HepG2 (cell line): Measurements from ENCODE around the gene GDPGP1. TPM values are rescaled to one million over a fixed set of nuclear protein-coding genes. Genes with fewer than 3 reads are reported as not detected.

ENCODE experiments used
- ATF7-NPFF ChIP-seq: sonication (generic); formaldehyde crosslinking; IDR thresholded peaks from 2 replicates; pipeline ENCODE4 v1.8.1; 2023; ENCODE audit warnings: mild to moderate bottlenecking, low read depth, missing genetic modification reagents, moderate library complexity
- BRD4 ChIP-seq: sonication (generic); formaldehyde crosslinking; IDR thresholded peaks from 2 replicates; pipeline ENCODE4 v1.4.0; 2020; ENCODE audit warnings: missing genetic modification reagents
- FOXA3 ChIP-seq: IDR thresholded peaks from 2 replicates; pipeline ENCODE4 v1.6.1; 2016; ENCODE audit warnings: missing genetic modification reagents, missing compliant biosample characterization
- FOXC1 ChIP-seq: sonication (generic); formaldehyde crosslinking; IDR thresholded peaks from 2 replicates; pipeline ENCODE4 v1.8.0; 2022; ENCODE audit warnings: mild to moderate bottlenecking, missing genetic modification reagents, borderline replicate concordance
- JUNB ChIP-seq: sonication (generic); formaldehyde crosslinking; IDR thresholded peaks from 2 replicates; pipeline ENCODE4 v1.8.0; 2022; ENCODE audit warnings: missing genetic modification reagents, mild to moderate bottlenecking, borderline replicate concordance
- RBM22 ChIP-seq: fragments of 200-400 bp; formaldehyde crosslinking; optimal IDR thresholded peaks from 2 replicates; pipeline ENCODE3; 2017; ENCODE audit warnings: mild to moderate bottlenecking, low read length, moderate library complexity
- TFDP1 ChIP-seq: IDR thresholded peaks from 2 replicates; pipeline ENCODE4 v1.6.1; 2016; ENCODE audit warnings: missing compliant biosample characterization, missing genetic modification reagents, borderline replicate concordance
- ZBTB38 ChIP-seq: sonication (generic); formaldehyde crosslinking; IDR thresholded peaks from 2 replicates; pipeline ENCODE4 v1.5.1; 2020; ENCODE audit warnings: mild to moderate bottlenecking, missing genetic modification reagents
- ZC3H13 ChIP-seq: sonication (generic); formaldehyde crosslinking; IDR thresholded peaks from 2 replicates; pipeline ENCODE4 v1.8.1; 2023; ENCODE audit warnings: mild to moderate bottlenecking, missing genetic modification reagents, moderate library complexity
- ZFP1 ChIP-seq: IDR thresholded peaks from 2 replicates; pipeline ENCODE4 v1.6.1; 2016
- ZNF136 ChIP-seq: sonication (generic); formaldehyde crosslinking; IDR thresholded peaks from 2 replicates; pipeline ENCODE4 v1.8.1; 2022; ENCODE audit warnings: low read depth, mild to moderate bottlenecking, moderate library complexity, missing genetic modification reagents
- ZNF547 ChIP-seq: sonication (generic); formaldehyde crosslinking; IDR thresholded peaks from 2 replicates; pipeline ENCODE4 v1.5.1; 2020; ENCODE audit warnings: mild to moderate bottlenecking, missing genetic modification reagents
- ZNF569 ChIP-seq: sonication (generic); formaldehyde crosslinking; IDR thresholded peaks from 2 replicates; pipeline ENCODE4 v1.5.0; 2020; ENCODE audit warnings: mild to moderate bottlenecking, missing genetic modification reagents, moderate library complexity, borderline replicate concordance
- ZNF607 ChIP-seq: sonication (generic); formaldehyde crosslinking; IDR thresholded peaks from 2 replicates; pipeline ENCODE4 v1.5.1; 2020; ENCODE audit warnings: missing genetic modification reagents, mild to moderate bottlenecking, borderline replicate concordance
- ZNF615 ChIP-seq: sonication (generic); formaldehyde crosslinking; IDR thresholded peaks from 2 replicates; pipeline ENCODE4 v1.5.0; 2020; ENCODE audit warnings: mild to moderate bottlenecking, missing genetic modification reagents, borderline replicate concordance
- polyA plus RNA-seq, 8 experiments: library from polyadenylated mRNA; depleted of rRNA in 3 of 8; stranded (reverse) in 7 of 8; unstranded in 1 of 8; fragments of >200 nt; fragmentation: Illumina TruSeq in 4 of 8; extraction: Trizol in 4 of 8; gene quantifications; 2 replicates each; pipeline versions ENCODE4 v1.2.1 to v1.2.3, GENCODE V29; 2011 to 2016; ENCODE audit warnings: low read depth in 4 of 8, missing spikeins in 1 of 8, mixed read lengths in 1 of 8; ENCODE audit not compliant: insufficient read depth in 1 of 8
- total RNA-seq, 5 experiments: library from RNA; depleted of rRNA; stranded (reverse); fragments of >200 nt; fragmentation: Illumina TruSeq; extraction: Trizol; gene quantifications; 2 replicates each; pipeline ENCODE4 v1.2.3, GENCODE V29; 2016; ENCODE audit warnings: low read depth in 1 of 5
- TF ChIP-seq, protein P1 (sequence below): sonication (generic); formaldehyde crosslinking; IDR thresholded peaks from 2 replicates; pipeline ENCODE4 v1.5.0; 2020; ENCODE audit warnings: mild to moderate bottlenecking, missing genetic modification reagents, borderline replicate concordance
- TF ChIP-seq, protein P2 (sequence below): sonication (generic); formaldehyde crosslinking; IDR thresholded peaks from 2 replicates; pipeline ENCODE4 v1.4.0; 2020; ENCODE audit warnings: missing genetic modification reagents
- TF ChIP-seq, protein P3 (sequence below): sonication (generic); formaldehyde crosslinking; IDR thresholded peaks from 2 replicates; pipeline ENCODE4 v1.4.0; 2020; ENCODE audit warnings: mild to moderate bottlenecking, missing genetic modification reagents
- TF ChIP-seq, protein P4 (sequence below): sonication (generic); formaldehyde crosslinking; IDR thresholded peaks from 2 replicates; pipeline ENCODE4 v1.5.0; 2020; ENCODE audit warnings: mild to moderate bottlenecking, missing genetic modification reagents

Gene GDPGP1
- total and polyA plus RNA-seq, 2 of the 13 experiments (the other 11 are each of a cell fraction or from before 2014, with no cell fraction given): 1.5 to 4.3 TPM

DNA sequence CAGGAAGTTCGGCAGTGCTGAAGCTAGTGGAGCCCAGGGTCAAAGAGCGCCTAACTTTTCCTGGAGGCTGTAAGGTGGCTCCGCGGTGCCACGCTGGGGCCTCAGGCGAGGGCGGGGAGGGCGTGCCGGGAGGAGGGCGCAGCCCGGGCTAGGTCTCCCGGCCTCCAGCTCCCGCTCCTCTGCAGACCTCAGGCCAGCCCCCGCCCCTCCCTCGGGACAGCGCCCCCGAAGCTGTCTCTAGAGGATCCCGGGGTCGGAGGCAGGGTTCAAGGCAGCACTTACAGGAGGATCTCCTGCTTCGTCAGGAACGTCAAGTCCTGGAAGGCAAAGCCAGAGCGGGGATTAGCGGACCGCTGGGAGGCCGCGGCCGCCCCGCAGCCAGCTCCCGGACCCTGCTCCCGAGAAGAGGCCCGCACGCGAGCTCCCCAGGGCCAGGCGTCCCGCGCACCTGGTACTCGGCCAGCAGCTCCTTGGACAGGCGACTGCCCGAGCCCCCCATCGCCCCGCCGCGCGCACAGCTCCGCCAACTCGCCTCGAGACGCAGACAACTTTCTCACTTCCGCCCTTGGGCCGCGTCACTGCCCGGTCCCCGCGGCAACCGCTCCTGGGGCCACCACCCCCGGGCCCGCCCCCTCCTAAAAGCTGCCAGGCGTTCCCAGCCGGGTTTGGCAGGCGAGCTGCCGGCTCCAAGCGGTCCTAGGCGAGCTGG, 468 bp upstream of the GDPGP1 start, which contains the start of gene CIB1 (continued):
- TF ChIP-seq, protein P1, sequence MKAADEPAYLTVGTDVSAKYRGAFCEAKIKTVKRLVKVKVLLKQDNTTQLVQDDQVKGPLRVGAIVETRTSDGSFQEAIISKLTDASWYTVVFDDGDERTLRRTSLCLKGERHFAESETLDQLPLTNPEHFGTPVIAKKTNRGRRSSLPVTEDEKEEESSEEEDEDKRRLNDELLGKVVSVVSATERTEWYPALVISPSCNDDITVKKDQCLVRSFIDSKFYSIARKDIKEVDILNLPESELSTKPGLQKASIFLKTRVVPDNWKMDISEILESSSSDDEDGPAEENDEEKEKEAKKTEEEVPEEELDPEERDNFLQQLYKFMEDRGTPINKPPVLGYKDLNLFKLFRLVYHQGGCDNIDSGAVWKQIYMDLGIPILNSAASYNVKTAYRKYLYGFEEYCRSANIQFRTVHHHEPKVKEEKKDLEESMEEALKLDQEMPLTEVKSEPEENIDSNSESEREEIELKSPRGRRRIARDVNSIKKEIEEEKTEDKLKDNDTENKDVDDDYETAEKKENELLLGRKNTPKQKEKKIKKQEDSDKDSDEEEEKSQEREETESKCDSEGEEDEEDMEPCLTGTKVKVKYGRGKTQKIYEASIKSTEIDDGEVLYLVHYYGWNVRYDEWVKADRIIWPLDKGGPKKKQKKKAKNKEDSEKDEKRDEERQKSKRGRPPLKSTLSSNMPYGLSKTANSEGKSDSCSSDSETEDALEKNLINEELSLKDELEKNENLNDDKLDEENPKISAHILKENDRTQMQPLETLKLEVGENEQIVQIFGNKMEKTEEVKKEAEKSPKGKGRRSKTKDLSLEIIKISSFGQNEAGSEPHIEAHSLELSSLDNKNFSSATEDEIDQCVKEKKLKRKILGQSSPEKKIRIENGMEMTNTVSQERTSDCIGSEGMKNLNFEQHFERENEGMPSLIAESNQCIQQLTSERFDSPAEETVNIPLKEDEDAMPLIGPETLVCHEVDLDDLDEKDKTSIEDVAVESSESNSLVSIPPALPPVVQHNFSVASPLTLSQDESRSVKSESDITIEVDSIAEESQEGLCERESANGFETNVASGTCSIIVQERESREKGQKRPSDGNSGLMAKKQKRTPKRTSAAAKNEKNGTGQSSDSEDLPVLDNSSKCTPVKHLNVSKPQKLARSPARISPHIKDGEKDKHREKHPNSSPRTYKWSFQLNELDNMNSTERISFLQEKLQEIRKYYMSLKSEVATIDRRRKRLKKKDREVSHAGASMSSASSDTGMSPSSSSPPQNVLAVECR (CRISPR knock-in tag): peak; percentile 96
- TF ChIP-seq ZBTB38 (CRISPR knock-in tag) (0 out of 2 replicates have a peak, but pooled peaks have one; percentile 12), FOXA3 (CRISPR knock-in tag) (peak; percentile 15; the same call in 1 of the 2 replicates), ATF7-NPFF (CRISPR knock-in tag) (no peak), RBM22 (no peak), ZNF136 (CRISPR knock-in tag) (peak; percentile 60; the same call in 1 of the 2 replicates), ZC3H13 (CRISPR knock-in tag) (no peak), BRD4 (CRISPR knock-in tag) (no peak), ZNF607 (CRISPR knock-in tag) (peak; percentile 65; the same call in 1 of the 2 replicates), ZFP1 (CRISPR knock-in tag) (no peak), ZNF547 (CRISPR knock-in tag) (0 out of 2 replicates have a peak, but pooled peaks have one; percentile 14), ZNF569 (CRISPR knock-in tag) (no peak), JUNB (CRISPR knock-in tag) (no peak), TFDP1 (CRISPR knock-in tag) (peak; percentile 65; the same call in 1 of the 2 replicates), ZNF615 (CRISPR knock-in tag) (no peak), FOXC1 (CRISPR knock-in tag) (peak; percentile 55)
- TF ChIP-seq, protein P2, sequence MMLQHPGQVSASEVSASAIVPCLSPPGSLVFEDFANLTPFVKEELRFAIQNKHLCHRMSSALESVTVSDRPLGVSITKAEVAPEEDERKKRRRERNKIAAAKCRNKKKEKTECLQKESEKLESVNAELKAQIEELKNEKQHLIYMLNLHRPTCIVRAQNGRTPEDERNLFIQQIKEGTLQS (CRISPR knock-in tag): peak; percentile 7; the same call in 1 of the 2 replicates
- TF ChIP-seq, protein P3, sequence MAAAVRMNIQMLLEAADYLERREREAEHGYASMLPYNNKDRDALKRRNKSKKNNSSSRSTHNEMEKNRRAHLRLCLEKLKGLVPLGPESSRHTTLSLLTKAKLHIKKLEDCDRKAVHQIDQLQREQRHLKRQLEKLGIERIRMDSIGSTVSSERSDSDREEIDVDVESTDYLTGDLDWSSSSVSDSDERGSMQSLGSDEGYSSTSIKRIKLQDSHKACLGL (CRISPR knock-in tag): peak; percentile 81; the same call in 1 of the 2 replicates
- TF ChIP-seq, protein P4, sequence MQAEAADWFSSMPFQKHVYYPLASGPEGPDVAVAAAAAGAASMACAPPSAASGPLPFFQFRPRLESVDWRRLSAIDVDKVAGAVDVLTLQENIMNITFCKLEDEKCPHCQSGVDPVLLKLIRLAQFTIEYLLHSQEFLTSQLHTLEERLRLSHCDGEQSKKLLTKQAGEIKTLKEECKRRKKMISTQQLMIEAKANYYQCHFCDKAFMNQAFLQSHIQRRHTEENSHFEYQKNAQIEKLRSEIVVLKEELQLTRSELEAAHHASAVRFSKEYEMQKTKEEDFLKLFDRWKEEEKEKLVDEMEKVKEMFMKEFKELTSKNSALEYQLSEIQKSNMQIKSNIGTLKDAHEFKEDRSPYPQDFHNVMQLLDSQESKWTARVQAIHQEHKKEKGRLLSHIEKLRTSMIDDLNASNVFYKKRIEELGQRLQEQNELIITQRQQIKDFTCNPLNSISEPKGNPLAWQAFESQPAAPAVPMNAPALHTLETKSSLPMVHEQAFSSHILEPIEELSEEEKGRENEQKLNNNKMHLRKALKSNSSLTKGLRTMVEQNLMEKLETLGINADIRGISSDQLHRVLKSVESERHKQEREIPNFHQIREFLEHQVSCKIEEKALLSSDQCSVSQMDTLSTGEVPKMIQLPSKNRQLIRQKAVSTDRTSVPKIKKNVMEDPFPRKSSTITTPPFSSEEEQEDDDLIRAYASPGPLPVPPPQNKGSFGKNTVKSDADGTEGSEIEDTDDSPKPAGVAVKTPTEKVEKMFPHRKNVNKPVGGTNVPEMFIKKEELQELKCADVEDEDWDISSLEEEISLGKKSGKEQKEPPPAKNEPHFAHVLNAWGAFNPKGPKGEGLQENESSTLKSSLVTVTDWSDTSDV (CRISPR knock-in tag): peak; percentile 44; the same call in 1 of the 2 replicates
